HCT116 (cell line): ENCODE data around the gene PCDH17. TPM values are rescaled to one million over a fixed set of nuclear protein-coding genes. Genes with fewer than 3 reads are reported as not detected.

Experiments used
- ATAC-seq: fragments of 200-7000 bp; cut with Tn5 transposase; 2 replicates; pipeline ENCODE4 v1.9.1; 2020; ENCODE audit warnings: mild to moderate bottlenecking, moderate library complexity
- BruUV-seq: library from RNA; stranded (reverse); fragments of 400-500 nt; replicated peaks from 2 replicates; lab custom pipeline; 2021; lab: Mats Ljungman, UMichigan
- CTCF ChIA-PET: fragments of 300-600 bp; sonication (Branson Sonifier 250); formaldehyde crosslinking; loops from one replicate; lab custom pipeline; 2021; ENCODE audit warnings: antibody characterized with exemption; lab: Charles Lee
- POLR2A ChIA-PET: fragments of 300-600, 350-600 bp; sonication (Branson Sonifier 250); formaldehyde crosslinking; loops from one replicate; lab custom pipeline; 2021; ENCODE audit warnings: antibody characterized with exemption; lab: Charles Lee
- RAD21 ChIA-PET, 2 experiments: fragments of 300-600 bp; sonication (Branson Sonifier 250); formaldehyde crosslinking; loops; one replicate each; lab custom pipeline; 2023; ENCODE audit warnings: low total read pairs in 2 of 2; ENCODE audit not compliant: uncharacterized antibody in 2 of 2, unreplicated experiment in 2 of 2, low non-redundant PET in 1 of 2; lab: Charles Lee
- DNase-seq: peaks from one replicate; pipeline ENCODE4 v3.0.0-alpha.2; 2010; ENCODE audit warnings: low read depth, low spot score
- H2AFZ ChIP-seq: fragments of 200-600 bp; shearing (Covaris generic), sonication (generic); 2 replicates; pipeline ENCODE4 v1.6.1; 2017; ENCODE audit warnings: low read depth, mixed run types, mixed read lengths, antibody characterized with exemption, low read length; ENCODE audit not compliant: poor library complexity, severe bottlenecking
- H3K27ac ChIP-seq: 2 replicates; pipeline ENCODE4 v1.5.1; 2012; ENCODE audit warnings: low read depth, low read length
- H3K27me3 ChIP-seq: fragments of 200-600 bp; sonication (generic); 2 replicates; pipeline ENCODE4 v1.6.1; 2016; ENCODE audit warnings: mixed run types, low read length, mixed read lengths; ENCODE audit not compliant: insufficient read depth
- H3K36me3 ChIP-seq, 2 experiments: fragments of 200-500 bp in 1 of 2; fragments of 200-600 bp in 1 of 2; sonication (Bioruptor generic) in 1 of 2; sonication (generic) in 1 of 2; 2 replicates each; pipeline versions ENCODE4 v1.5.1 to v1.6.1; 2014 to 2016; ENCODE audit warnings: low read length in 2 of 2, inconsistent platforms in 1 of 2, mixed read lengths in 1 of 2, mixed run types in 1 of 2; ENCODE audit not compliant: insufficient read depth in 2 of 2, control insufficient read depth in 1 of 2
- H3K4me1 ChIP-seq, 2 experiments: fragments of 200-600 bp in 1 of 2; sonication (generic) in 1 of 2; 2 replicates each; pipeline versions ENCODE4 v1.5.1 to v1.6.1; 2012 to 2017; ENCODE audit warnings: low read length in 2 of 2, inconsistent platforms in 1 of 2, mild to moderate bottlenecking in 1 of 2, mixed read lengths in 1 of 2, mixed run types in 1 of 2, moderate library complexity in 1 of 2; ENCODE audit not compliant: insufficient read depth in 2 of 2, control insufficient read depth in 1 of 2
- H3K4me2 ChIP-seq: fragments of 200-600 bp; sonication (generic); 2 replicates; pipeline ENCODE4 v1.6.1; 2017; ENCODE audit warnings: mixed run types, low read length, mixed read lengths
- H3K4me3 ChIP-seq, 2 experiments: fragments of 200-600 bp in 1 of 2; sonication (generic) in 1 of 2; replicated peaks in 1 of 2; 2 replicates each; pipeline ENCODE4 v1.5.1; 2011 to 2016; ENCODE audit warnings: low read length in 2 of 2, control low read depth in 1 of 2, low read depth in 1 of 2, mild to moderate bottlenecking in 1 of 2, mixed read lengths in 1 of 2, mixed run types in 1 of 2
- H3K79me2 ChIP-seq: fragments of 200-600 bp; sonication (generic); 2 replicates; pipeline ENCODE4 v1.6.1; 2017; ENCODE audit warnings: mild to moderate bottlenecking, mixed run types, low read length, moderate library complexity, mixed read lengths; ENCODE audit not compliant: insufficient read depth
- H3K9ac ChIP-seq: fragments of 200-600 bp; sonication (generic); 2 replicates; pipeline ENCODE4 v1.6.1; 2016; ENCODE audit warnings: low read length, mixed read lengths
- H3K9me2 ChIP-seq: fragments of 200-600 bp; sonication (generic), shearing (Covaris generic); 2 replicates; pipeline ENCODE4 v1.6.1; 2017; ENCODE audit warnings: mixed run types, mild to moderate bottlenecking, moderate library complexity; ENCODE audit not compliant: insufficient read depth
- H3K9me3 ChIP-seq, 2 experiments: fragments of 200-500 bp in 1 of 2; fragments of 200-600 bp in 1 of 2; sonication (Bioruptor generic) in 1 of 2; sonication (generic) in 1 of 2; 2 replicates each; pipeline ENCODE4 v1.6.1; 2014 to 2017; ENCODE audit warnings: low read length in 2 of 2, mixed read lengths in 2 of 2, inconsistent platforms in 1 of 2, low read depth in 1 of 2, mild to moderate bottlenecking in 1 of 2, mixed run types in 1 of 2, moderate library complexity in 1 of 2; ENCODE audit not compliant: control insufficient read depth in 1 of 2, insufficient read depth in 1 of 2
- H4K20me1 ChIP-seq: fragments of 200-600 bp; sonication (generic), shearing (Covaris generic); 2 replicates; pipeline ENCODE4 v1.6.1; 2017; ENCODE audit warnings: mixed run types, mild to moderate bottlenecking, moderate library complexity; ENCODE audit not compliant: insufficient read depth
- CEBPB ChIP-seq: IDR thresholded peaks from 2 replicates; pipeline ENCODE4 v1.6.1; 2012; ENCODE audit warnings: low read depth
- EGR1 ChIP-seq: IDR thresholded peaks from 2 replicates; pipeline ENCODE4 v1.6.1; 2012; ENCODE audit warnings: low read depth
- ELF1 ChIP-seq: IDR thresholded peaks from 2 replicates; pipeline ENCODE4 v1.6.1; 2012; ENCODE audit warnings: low read depth, borderline replicate concordance
- EZH2 ChIP-seq: fragments of 200-600 bp; sonication (generic); IDR thresholded peaks from 2 replicates; pipeline ENCODE4 v1.6.1; 2017; ENCODE audit warnings: antibody characterized with exemption, mixed run types
- EZH2phosphoT487 ChIP-seq: fragments of 200-600 bp; IDR thresholded peaks from 2 replicates; pipeline ENCODE4 v1.6.1; 2018; ENCODE audit warnings: antibody characterized with exemption, borderline replicate concordance
- FOSL1 ChIP-seq: IDR thresholded peaks from 2 replicates; pipeline ENCODE4 v1.6.1; 2012; ENCODE audit warnings: low read depth
- POLR2A ChIP-seq: IDR thresholded peaks from 2 replicates; pipeline ENCODE4 v1.7.0; 2011; ENCODE audit warnings: borderline replicate concordance; ENCODE audit not compliant: insufficient read depth, insufficient read length; ENCODE audit errors: extremely low read depth
- POLR2AphosphoS5 ChIP-seq: IDR thresholded peaks from 2 replicates; pipeline ENCODE4 v1.6.1; 2011; ENCODE audit warnings: mild to moderate bottlenecking, low read depth, low read length, moderate library complexity
- SIN3A ChIP-seq: IDR thresholded peaks from 2 replicates; pipeline ENCODE4 v1.6.1; 2012; ENCODE audit warnings: low read depth
- YY1 ChIP-seq: IDR thresholded peaks from 2 replicates; pipeline ENCODE4 v1.6.1; 2011; ENCODE audit warnings: low read length, low read depth, moderate library complexity, mild to moderate bottlenecking; ENCODE audit not compliant: insufficient replicate concordance; ENCODE audit errors: extremely low read depth
- ZNF274 ChIP-seq: fragments of 200-500 bp; sonication (Bioruptor generic); IDR thresholded peaks from 2 replicates; pipeline ENCODE4 v1.6.1; 2014; ENCODE audit warnings: mild to moderate bottlenecking, low read depth, low read length, inconsistent platforms
- intact Hi-C: fragments of 100-400 bp; cut with micrococcal nuclease; formaldehyde crosslinking; loops from 2 replicates; pipeline ENCODE4 v1.10.0; 2022
- total RNA-seq: library from RNA; stranded (reverse); gene quantifications from one replicate; pipeline ENCODE4 v1.2.1, GENCODE V29; 2021; ENCODE audit not compliant: unreplicated experiment
- TF ChIP-seq, protein P1 (sequence below): IDR thresholded peaks from 2 replicates; pipeline ENCODE4 v1.6.1; 2012
- TF ChIP-seq, protein P2 (sequence below): IDR thresholded peaks from 2 replicates; pipeline ENCODE4 v1.6.1; 2011; ENCODE audit warnings: mild to moderate bottlenecking, low read length, moderate library complexity; ENCODE audit not compliant: insufficient replicate concordance; ENCODE audit errors: extremely low read depth
- TF ChIP-seq, protein P3 (sequence below): IDR thresholded peaks from 2 replicates; pipeline ENCODE4 v1.6.1; 2012; ENCODE audit warnings: low read depth
- TF ChIP-seq, protein P4 (sequence below), 3 experiments: fragments of 200-600 bp in 1 of 3; sonication (generic) in 1 of 3; IDR thresholded peaks in 2 of 3; conservative IDR thresholded peaks in 1 of 3; 2 replicates each; pipeline ENCODE4 v1.5.1; 2012 to 2017; ENCODE audit warnings: low read depth in 2 of 3, low read length in 2 of 3, antibody characterized with exemption in 1 of 3, borderline replicate concordance in 1 of 3, control low read depth in 1 of 3, mild to moderate bottlenecking in 1 of 3, mixed read lengths in 1 of 3, mixed run types in 1 of 3, moderate library complexity in 1 of 3; ENCODE audit not compliant: insufficient read depth in 1 of 3

The PCDH17 gene
- total RNA-seq, 1 experiment from 2014 or later = 0.02 TPM

DNA sequence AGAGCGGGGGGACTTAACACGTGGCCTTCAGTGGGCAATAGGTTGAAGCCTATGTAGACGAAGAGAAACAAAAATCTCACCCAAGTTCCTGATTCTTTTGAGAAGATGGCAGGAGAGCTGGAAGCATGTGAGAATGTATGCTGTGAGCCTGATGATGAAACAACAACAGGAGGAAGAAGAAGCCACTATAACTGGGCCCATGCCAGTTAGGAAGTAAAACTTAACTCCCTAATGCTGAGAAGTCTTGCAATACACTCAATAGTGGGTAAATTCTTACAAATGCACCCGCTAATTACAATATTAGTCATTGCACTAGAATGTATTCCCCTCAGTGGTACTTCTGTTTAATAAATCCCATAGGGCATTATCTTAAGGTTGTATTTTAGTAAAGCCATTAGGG, 9.1 kb downstream of the PCDH17 start (continued):
- TF ChIP-seq POLR2AphosphoS5 (no peak), EGR1 (no peak), FOSL1 (no peak), CEBPB (no peak), EZH2phosphoT487 (no peak), ZNF274 (no peak), ELF1 (no peak), EZH2 (no peak)
- TF ChIP-seq, protein P1, sequence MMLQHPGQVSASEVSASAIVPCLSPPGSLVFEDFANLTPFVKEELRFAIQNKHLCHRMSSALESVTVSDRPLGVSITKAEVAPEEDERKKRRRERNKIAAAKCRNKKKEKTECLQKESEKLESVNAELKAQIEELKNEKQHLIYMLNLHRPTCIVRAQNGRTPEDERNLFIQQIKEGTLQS = no peak
- TF ChIP-seq, protein P2, sequence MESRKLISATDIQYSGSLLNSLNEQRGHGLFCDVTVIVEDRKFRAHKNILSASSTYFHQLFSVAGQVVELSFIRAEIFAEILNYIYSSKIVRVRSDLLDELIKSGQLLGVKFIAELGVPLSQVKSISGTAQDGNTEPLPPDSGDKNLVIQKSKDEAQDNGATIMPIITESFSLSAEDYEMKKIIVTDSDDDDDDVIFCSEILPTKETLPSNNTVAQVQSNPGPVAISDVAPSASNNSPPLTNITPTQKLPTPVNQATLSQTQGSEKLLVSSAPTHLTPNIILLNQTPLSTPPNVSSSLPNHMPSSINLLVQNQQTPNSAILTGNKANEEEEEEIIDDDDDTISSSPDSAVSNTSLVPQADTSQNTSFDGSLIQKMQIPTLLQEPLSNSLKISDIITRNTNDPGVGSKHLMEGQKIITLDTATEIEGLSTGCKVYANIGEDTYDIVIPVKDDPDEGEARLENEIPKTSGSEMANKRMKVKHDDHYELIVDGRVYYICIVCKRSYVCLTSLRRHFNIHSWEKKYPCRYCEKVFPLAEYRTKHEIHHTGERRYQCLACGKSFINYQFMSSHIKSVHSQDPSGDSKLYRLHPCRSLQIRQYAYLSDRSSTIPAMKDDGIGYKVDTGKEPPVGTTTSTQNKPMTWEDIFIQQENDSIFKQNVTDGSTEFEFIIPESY = no peak

DNA sequence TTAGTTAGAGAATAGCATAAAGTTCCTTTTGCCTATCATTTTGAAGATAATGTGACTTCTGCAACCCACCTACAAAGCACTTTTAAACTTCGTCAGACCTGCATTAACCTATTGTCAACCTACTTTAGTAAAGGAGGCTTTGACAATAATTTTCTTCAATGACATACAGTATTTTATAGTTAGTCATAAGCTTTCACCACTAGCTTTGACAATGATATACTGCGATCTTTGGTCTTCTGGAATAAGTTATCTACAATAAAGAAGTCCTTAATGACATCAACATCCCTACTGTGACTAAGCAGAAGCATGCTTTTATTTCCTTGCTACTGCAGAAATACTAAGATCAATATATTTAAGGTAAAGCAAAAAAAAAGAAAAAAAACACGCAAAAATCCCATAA, 9.5 kb downstream of the PCDH17 start:
- H4K20me1 ChIP-seq = no peaks in the 10 kb centered on the region
- DNase-seq (no peak), ATAC-seq (no peak)
- intact Hi-C loops = no loop called here
- CTCF ChIA-PET = no interaction called here
- RAD21 ChIA-PET = no interaction called here
- H3K4me1 ChIP-seq = no peaks in the 10 kb centered on the region
- TF ChIP-seq, protein P3, sequence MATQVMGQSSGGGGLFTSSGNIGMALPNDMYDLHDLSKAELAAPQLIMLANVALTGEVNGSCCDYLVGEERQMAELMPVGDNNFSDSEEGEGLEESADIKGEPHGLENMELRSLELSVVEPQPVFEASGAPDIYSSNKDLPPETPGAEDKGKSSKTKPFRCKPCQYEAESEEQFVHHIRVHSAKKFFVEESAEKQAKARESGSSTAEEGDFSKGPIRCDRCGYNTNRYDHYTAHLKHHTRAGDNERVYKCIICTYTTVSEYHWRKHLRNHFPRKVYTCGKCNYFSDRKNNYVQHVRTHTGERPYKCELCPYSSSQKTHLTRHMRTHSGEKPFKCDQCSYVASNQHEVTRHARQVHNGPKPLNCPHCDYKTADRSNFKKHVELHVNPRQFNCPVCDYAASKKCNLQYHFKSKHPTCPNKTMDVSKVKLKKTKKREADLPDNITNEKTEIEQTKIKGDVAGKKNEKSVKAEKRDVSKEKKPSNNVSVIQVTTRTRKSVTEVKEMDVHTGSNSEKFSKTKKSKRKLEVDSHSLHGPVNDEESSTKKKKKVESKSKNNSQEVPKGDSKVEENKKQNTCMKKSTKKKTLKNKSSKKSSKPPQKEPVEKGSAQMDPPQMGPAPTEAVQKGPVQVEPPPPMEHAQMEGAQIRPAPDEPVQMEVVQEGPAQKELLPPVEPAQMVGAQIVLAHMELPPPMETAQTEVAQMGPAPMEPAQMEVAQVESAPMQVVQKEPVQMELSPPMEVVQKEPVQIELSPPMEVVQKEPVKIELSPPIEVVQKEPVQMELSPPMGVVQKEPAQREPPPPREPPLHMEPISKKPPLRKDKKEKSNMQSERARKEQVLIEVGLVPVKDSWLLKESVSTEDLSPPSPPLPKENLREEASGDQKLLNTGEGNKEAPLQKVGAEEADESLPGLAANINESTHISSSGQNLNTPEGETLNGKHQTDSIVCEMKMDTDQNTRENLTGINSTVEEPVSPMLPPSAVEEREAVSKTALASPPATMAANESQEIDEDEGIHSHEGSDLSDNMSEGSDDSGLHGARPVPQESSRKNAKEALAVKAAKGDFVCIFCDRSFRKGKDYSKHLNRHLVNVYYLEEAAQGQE = no peak
- TF ChIP-seq POLR2A = no peak
- TF ChIP-seq, protein P4, sequence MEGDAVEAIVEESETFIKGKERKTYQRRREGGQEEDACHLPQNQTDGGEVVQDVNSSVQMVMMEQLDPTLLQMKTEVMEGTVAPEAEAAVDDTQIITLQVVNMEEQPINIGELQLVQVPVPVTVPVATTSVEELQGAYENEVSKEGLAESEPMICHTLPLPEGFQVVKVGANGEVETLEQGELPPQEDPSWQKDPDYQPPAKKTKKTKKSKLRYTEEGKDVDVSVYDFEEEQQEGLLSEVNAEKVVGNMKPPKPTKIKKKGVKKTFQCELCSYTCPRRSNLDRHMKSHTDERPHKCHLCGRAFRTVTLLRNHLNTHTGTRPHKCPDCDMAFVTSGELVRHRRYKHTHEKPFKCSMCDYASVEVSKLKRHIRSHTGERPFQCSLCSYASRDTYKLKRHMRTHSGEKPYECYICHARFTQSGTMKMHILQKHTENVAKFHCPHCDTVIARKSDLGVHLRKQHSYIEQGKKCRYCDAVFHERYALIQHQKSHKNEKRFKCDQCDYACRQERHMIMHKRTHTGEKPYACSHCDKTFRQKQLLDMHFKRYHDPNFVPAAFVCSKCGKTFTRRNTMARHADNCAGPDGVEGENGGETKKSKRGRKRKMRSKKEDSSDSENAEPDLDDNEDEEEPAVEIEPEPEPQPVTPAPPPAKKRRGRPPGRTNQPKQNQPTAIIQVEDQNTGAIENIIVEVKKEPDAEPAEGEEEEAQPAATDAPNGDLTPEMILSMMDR (IDR thresholded peaks at IDR 0.05 in 2 of 3, conservative IDR thresholded peaks at IDR 0.05 in 1 of 3; ENCODE audit: borderline replicate concordance in 1 of 3, insufficient read depth in 1 of 3, low read depth in 2 of 3, low read length in 2 of 3) = no peak
- TF ChIP-seq ZNF274 = no peak
- no peak for TF ChIP-seq SIN3A
- TF ChIP-seq YY1 = no peak
- H2AFZ ChIP-seq = no peak overlapping the region
- H3K36me3 ChIP-seq = no peaks in the 10 kb centered on the region
- H3K9me3 ChIP-seq = peaks cover 6 to 16% of the 10 kb centered on the region in 2 experiments; a peak in 3 of 4 replicates
- H3K9me2 ChIP-seq = no peaks in the 10 kb centered on the region
- H3K4me3 ChIP-seq = no peak overlapping the region
- no peaks in the 10 kb centered on the region for H3K27me3 ChIP-seq
- H3K79me2 ChIP-seq = no peaks in the 10 kb centered on the region
- H3K9ac ChIP-seq = no peak overlapping the region
- no TSS peak for BruUV-seq
- H3K27ac ChIP-seq = no peak overlapping the region
- H3K4me2 ChIP-seq = no peak overlapping the region
- POLR2A ChIA-PET = no interaction called here
